ENCODE measurements around the gene RAC3. TPM values are rescaled to one million over a fixed set of nuclear protein-coding genes. Genes with fewer than 3 reads are reported as not detected.

RAC3 gene
- polyA plus RNA-seq, 4 donors = 10.0 to 17.7 (median 12.1) TPM

GRCh38 chr17:82011617-82012187 lies 19.8 kb upstream of the RAC3 start:
- DNase-seq (ENCODE audit: low read depth in 4 of 4, low spot score in 3 of 4) = no peak

DNA sequence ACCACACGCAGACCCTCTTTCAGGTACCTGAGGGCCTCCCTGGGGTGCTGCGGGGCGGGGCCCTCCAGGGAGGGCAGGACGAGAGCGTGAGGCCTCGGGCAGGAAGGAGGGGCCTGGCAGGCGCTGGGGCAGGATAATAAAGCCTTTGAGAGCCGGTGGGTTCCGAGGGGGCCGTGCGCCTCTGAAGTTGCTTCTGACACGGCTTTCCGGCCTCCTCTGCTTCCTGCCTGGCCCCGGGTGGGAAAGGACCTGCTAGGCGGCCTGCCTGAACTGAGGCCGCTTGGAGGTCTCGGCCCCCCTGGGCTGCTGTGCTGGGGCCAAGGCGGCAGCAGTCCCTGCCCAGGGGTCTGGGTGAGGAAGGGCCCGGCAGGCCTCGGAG lies 19.2 kb upstream of the RAC3 start:
- DNase-seq (ENCODE audit: low read depth in 4 of 4, low spot score in 3 of 4) = no peak

DNA sequence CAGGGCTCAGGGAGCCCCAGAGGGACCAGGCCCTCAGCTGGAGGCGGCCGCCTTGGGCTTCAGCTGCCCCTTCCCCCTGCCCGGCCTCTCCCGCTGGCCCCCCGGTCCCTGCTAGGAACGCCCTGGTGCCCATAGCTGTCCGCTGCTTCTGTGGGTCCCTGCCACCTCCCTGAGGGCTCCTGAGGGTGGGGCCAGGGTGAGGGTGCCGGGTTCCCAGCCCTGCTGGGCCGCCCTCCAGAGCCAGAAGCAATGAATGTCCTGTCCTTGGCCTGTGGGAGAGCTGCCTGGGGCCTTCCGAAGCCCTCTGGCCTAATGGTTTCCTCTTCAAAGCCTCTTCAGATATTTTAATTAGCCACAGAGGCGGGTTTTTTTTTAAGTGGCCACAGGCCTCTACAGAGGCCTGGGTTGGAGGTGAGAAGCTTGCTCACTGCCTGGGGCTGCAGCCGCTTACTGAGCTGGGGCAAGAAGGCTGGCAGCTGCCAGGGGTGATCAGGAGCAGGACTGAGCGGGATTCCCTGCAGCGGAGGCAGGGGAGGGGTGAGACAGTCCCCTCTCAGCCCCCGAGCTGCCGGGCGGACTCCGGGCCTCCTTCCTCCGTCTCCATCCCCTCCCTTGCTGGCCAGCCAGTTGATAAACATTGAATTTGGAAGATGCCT lies 18.7 kb upstream of the RAC3 start:
- no peak for DNase-seq (ENCODE audit: low read depth in 4 of 4, low spot score in 3 of 4)

DNA sequence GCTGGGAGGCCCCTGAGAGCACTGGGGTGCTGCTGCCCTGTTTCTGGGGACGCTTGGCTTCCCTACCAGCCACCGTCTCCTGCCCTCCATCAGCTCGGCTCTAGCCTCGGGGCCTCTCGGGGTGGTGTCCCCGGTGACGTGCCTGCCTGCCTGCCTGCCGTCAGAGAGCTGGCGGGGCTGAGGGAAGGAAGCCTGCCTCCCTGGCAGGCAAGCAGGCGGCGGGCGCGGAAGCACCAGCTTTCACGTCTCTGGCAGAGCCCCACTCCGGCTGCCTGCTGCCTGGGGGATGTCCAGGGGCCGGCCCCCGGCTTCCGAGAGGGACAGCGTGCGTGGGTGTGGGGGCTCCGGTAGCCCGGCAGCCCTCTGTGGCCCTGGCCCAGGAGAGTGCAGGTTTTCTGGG lies 18.1 kb upstream of the RAC3 start:
- DNase-seq (ENCODE audit: low read depth in 4 of 4, low spot score in 3 of 4) = no peak

GRCh38 chr17:82013772-82014321 lies 17.6 kb upstream of the RAC3 start:
- no peak for DNase-seq (ENCODE audit: low read depth in 4 of 4, low spot score in 3 of 4)

GRCh38 chr17:82014432-82014831 lies 17.0 kb upstream of the RAC3 start:
- DNase-seq (ENCODE audit: low read depth in 4 of 4, low spot score in 3 of 4) = no peak

DNA sequence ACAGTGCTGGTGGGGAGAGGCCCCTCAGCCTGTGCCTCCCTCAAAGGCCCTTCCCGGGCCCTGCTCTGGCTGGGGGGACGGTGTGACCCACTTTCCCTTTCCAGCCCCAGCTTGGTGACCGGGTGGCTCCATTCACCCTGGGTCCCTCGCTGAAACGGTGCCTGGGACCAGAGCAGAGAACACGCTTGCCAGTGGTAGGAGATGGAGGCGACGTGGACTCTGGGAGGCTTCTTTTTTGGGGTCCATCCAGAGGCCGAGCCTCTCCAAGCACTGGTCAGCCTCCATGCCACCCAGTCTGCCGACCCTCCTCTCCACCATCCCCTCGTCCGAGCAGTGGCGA lies 16.5 kb upstream of the RAC3 start:
- DNase-seq (ENCODE audit: low read depth in 4 of 4, low spot score in 3 of 4) = no peak

DNA sequence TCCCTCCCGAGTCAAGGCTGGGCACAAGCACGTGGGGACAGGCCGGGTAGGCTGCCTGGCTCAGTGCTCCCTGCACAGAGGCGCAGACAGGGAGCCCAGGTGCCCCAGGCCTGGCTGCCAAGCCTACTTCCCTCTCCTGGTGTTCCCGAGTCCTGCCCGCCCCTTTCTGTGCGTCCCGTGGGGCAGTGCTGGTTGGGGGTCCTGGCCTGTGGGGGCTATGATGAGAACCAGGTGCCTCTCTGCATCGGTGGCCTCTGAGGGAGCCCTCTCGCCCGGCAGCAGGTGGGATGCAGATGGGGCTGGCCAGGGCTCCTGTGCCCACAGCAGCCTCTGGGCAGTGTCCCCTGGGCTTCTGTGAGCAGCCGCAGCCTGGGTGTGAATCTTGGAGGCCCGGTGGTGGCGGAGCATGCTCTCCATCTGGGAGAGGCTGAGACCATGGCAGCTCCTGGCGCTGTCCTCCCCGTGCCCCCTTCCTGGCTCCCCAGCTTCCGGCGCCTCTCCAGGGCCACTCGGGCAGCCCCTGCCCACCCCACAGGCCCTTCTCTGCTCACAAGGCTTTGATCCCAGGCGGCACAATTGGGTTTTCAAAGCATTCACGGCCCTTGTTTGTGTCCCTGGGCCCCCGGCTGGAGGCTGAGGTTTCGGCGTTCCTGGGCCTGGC lies 16.0 kb upstream of the RAC3 start:
- DNase-seq (ENCODE audit: low read depth in 4 of 4, low spot score in 3 of 4) = no peak

DNA sequence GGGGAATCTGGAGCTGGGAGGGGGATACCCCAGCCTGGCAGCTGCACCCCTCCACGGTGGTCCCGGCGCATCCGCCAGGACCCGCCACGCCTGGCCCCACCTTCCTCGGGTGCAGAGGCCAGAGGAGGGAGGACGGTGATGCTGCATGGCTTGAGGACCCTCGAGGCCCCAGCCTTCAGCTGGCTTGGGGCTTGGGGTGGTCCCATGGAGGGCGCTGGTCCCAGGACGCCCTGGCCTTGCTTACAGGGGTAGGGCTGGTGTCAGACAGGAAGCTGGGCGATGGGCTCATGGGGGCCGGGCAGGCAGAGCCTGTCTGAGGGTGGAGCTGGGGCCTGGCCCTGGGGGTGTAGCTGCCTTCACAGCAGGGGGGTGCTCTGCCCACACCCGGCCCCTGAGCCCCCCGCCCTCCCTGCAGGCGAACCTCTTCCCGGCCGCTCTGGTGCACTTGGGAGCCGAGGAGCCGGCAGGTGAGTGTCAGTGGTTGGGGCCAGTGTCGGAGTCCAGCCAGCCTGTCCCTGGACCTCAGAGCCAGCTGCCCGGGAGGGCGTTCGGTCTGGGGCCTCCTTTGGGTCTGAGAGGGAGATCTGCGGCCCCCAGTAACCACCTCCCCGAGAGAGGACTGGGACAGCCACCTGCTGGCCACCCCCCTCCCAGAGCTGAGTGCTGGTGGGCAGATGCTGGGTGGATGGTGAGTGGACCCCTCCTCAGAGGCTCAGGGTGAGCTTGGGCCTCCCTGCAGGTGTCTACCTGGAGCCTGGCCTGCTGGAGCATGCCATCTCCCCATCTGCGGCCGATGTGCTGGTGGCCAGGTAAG lies 15.2 kb upstream of the RAC3 start:
- no peak for DNase-seq (ENCODE audit: low read depth in 4 of 4, low spot score in 3 of 4)

- no peak for DNase-seq (ENCODE audit: low read depth in 4 of 4, low spot score in 3 of 4)
Observed at GRCh38 chr17:82016875-82017459, 14.5 kb upstream of the RAC3 start.

- no peak for DNase-seq (ENCODE audit: low read depth in 4 of 4, low spot score in 3 of 4)
Observed at GRCh38 chr17:82017612-82018151, 13.8 kb upstream of the RAC3 start.

DNA sequence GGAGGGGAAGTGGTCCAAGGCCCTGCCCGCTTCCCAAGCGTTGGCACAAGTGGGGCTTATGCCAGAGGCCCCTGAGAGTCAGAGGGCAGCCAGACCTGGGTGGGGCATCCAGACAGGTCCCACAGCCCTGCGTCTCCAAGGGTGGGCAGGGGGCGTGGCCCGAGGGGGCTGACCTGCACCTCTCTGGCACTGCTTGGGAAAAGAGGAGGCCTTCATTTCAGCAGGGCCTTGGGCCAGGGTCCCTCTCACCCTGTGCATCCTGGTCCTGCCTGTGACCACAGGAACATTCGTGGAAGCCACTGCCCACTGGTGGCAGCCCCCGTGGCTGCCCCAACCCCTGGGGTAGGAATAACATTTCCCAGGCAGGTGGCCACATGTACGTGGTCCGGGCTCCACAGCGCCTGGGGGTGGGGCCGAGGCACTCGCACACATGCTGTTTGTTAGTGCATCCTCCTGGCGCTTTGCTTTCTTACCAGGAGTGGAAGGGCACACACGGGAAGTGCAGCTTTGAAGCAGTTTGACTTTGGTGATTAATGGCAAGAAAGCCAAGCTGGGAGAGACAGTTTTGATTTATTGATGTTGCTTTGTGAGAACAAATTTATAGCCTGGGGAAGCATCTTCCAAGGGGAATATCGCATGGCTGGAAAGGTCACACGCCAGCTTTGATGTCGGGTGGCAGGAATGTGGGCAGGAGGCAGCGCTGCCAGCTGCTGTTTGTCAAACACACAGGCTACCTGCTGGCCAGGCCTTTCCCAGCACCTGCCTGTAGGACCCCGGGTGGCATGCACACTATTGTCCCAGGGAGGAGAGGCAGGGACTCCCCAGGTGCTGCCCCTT lies 13.1 kb upstream of the RAC3 start:
- no peak for DNase-seq (ENCODE audit: low read depth in 4 of 4, low spot score in 3 of 4)

- no peak for DNase-seq (ENCODE audit: low read depth in 4 of 4, low spot score in 3 of 4)
Observed at GRCh38 chr17:82018989-82019689, 12.3 kb upstream of the RAC3 start.

- DNase-seq (ENCODE audit: low read depth in 4 of 4, low spot score in 3 of 4) = no peak
Observed at GRCh38 chr17:82019690-82020571, 11.5 kb upstream of the RAC3 start.

GRCh38 chr17:82020572-82021106 lies 10.8 kb upstream of the RAC3 start:
- DNase-seq (ENCODE audit: low read depth in 4 of 4, low spot score in 3 of 4) = no peak

DNA sequence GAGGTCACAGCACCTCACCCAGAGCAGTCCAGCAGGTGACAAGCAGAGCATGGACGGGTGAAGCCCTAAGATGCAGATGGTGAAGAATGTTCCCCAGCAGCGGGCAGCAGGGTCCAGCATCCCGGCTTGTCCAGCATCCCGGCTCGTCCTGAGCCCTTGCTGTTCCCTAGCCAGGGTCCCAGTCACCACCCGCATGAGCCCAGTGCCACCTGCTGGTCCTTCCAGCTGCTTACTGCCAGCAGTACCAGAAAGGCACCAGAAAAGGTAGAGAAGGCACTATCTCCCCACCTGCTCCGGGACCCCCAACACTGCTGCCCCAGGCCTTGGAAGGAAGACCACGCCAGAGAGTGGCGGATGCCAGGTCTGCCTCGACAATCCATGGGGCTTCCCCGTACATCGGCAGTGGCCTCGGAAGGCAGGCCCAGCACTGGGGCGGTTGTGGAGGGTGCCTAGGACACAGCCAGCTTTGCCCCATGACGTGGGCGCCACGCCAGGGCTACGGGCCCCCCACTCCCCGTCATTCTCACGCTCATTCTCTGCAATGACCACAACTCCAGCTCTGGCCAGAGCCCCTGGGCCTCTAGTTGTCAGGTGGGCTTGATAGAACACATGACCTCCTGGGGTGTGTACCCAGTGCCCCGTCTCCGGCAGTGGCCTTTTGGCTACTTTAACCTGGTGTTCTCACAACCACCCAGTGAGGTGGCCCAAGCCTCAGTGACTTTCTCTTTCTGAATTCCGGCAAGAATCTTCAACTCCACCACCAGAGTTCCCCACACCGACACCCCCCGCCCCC lies 10.2 kb upstream of the RAC3 start:
- DNase-seq (ENCODE audit: low read depth in 4 of 4, low spot score in 3 of 4) = no peak

DNA sequence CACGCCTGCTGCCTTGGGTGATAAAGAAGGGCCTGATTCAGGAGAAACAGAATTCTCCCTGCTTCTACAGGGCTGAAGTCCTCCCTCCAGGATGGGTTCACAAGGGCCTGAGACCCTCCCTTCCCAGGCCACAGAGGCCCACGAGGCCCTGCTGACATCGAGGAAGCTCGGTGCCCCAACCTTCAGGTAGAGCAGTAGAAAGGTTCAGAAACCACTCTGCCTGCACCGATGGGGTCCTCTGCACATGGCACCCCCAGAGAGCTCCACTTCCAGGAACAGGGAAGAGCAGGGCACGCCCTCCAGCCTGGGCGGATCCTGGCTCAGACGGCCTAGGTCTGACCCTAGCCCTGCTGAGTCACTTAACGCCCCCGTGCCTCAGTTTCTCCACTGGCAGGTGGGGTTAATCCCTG lies 9.6 kb upstream of the RAC3 start:
- DNase-seq (ENCODE audit: low read depth in 4 of 4, low spot score in 3 of 4) = no peak
